SU-DHL-6 (cell line): ENCODE results near the gene NEGR1.

ENCODE experiments used
- H2AFZ ChIP-seq: fragments of 200-600 bp; sonication (generic); 2 replicates; pipeline ENCODE4 v1.6.1; 2014; ENCODE audit warnings: low read depth, mild to moderate bottlenecking, moderate library complexity, mixed read lengths, antibody characterized with exemption, low read length; ENCODE audit not compliant: severe bottlenecking
- H3F3A ChIP-seq: fragments of 200-600 bp; shearing (Covaris generic); 2 replicates; pipeline ENCODE4 v1.6.0; 2016; ENCODE audit warnings: antibody characterized with exemption, mild to moderate bottlenecking; ENCODE audit not compliant: insufficient read depth
- H3K27ac ChIP-seq: fragments of 200-600 bp; sonication (generic); 2 replicates; pipeline ENCODE4 v1.5.1; 2016; ENCODE audit warnings: low read depth, mild to moderate bottlenecking, low read length, moderate library complexity, mixed read lengths
- H3K27me3 ChIP-seq: fragments of 200-600 bp; sonication (generic), shearing (Covaris generic); 2 replicates; pipeline ENCODE4 v1.6.0; 2014; ENCODE audit warnings: mild to moderate bottlenecking, low read length
- H3K36me3 ChIP-seq: fragments of 200-600 bp; sonication (generic); 2 replicates; pipeline ENCODE4 v1.6.1; 2014; ENCODE audit warnings: mild to moderate bottlenecking, low read length, mixed read lengths
- H3K4me2 ChIP-seq: fragments of 300-600, 200-600 bp; shearing (Covaris generic), sonication (generic); 2 replicates; pipeline ENCODE4 v1.6.0; 2014; ENCODE audit warnings: low read length, low read depth, mild to moderate bottlenecking; ENCODE audit not compliant: poor library complexity, severe bottlenecking
- H3K4me3 ChIP-seq: fragments of 200-600 bp; sonication (generic); 2 replicates; pipeline ENCODE4 v1.5.1; 2014; ENCODE audit warnings: antibody characterized with exemption, low read length, mild to moderate bottlenecking, mixed read lengths; ENCODE audit not compliant: insufficient read depth, poor library complexity, severe bottlenecking
- H3K79me2 ChIP-seq: fragments of 200-600 bp; sonication (generic); 2 replicates; pipeline ENCODE4 v1.6.1; 2014; ENCODE audit warnings: mild to moderate bottlenecking, low read length, moderate library complexity; ENCODE audit not compliant: insufficient read depth
- H3K9ac ChIP-seq: fragments of 200-600 bp; sonication (generic); 2 replicates; pipeline ENCODE4 v1.7.0; 2014; ENCODE audit warnings: mild to moderate bottlenecking, low read length
- H3K9me2 ChIP-seq: fragments of 200-600 bp; sonication (generic); replicated peaks from 2 replicates; pipeline ENCODE4 v1.6.1; 2014; ENCODE audit warnings: low read length; ENCODE audit not compliant: insufficient read depth
- H3K9me3 ChIP-seq: fragments of 200-600 bp; sonication (generic); 2 replicates; pipeline ENCODE4 v1.6.1; 2014; ENCODE audit warnings: low read length, mixed read lengths; ENCODE audit not compliant: insufficient read depth
- H4K20me1 ChIP-seq: fragments of 200-600 bp; sonication (generic); 2 replicates; pipeline ENCODE4 v1.6.1; 2014; ENCODE audit warnings: low read depth, mild to moderate bottlenecking, antibody characterized with exemption, low read length, moderate library complexity, mixed read lengths
- EZH2phosphoT487 ChIP-seq: fragments of 200-600 bp; sonication (generic), shearing (Covaris generic); conservative IDR thresholded peaks from 2 replicates; pipeline ENCODE4 v1.6.1; 2018; ENCODE audit warnings: mild to moderate bottlenecking, antibody characterized with exemption, low read length, moderate library complexity, mixed read lengths
- TF ChIP-seq, protein P1 (sequence below): fragments of 200-600 bp; sonication (generic); IDR thresholded peaks from one replicate; pipeline ENCODE4 v1.5.1; 2017; ENCODE audit warnings: antibody characterized with exemption, mild to moderate bottlenecking, low read length, moderate library complexity; ENCODE audit not compliant: insufficient read depth, poor library complexity, severe bottlenecking

Gene NEGR1

GRCh38 chr1:71695821-71696220 is 586.5 kb downstream of the NEGR1 start:
- no peaks in the 10 kb centered on the region for H3K9me2 ChIP-seq
- H2AFZ ChIP-seq = no peak overlapping the region
- H4K20me1 ChIP-seq = no peaks in the 10 kb centered on the region
- H3K9ac ChIP-seq = no peak overlapping the region
- no peaks in the 10 kb centered on the region for H3K36me3 ChIP-seq
- no peaks in the 10 kb centered on the region for H3K27me3 ChIP-seq
- TF ChIP-seq, protein P1, sequence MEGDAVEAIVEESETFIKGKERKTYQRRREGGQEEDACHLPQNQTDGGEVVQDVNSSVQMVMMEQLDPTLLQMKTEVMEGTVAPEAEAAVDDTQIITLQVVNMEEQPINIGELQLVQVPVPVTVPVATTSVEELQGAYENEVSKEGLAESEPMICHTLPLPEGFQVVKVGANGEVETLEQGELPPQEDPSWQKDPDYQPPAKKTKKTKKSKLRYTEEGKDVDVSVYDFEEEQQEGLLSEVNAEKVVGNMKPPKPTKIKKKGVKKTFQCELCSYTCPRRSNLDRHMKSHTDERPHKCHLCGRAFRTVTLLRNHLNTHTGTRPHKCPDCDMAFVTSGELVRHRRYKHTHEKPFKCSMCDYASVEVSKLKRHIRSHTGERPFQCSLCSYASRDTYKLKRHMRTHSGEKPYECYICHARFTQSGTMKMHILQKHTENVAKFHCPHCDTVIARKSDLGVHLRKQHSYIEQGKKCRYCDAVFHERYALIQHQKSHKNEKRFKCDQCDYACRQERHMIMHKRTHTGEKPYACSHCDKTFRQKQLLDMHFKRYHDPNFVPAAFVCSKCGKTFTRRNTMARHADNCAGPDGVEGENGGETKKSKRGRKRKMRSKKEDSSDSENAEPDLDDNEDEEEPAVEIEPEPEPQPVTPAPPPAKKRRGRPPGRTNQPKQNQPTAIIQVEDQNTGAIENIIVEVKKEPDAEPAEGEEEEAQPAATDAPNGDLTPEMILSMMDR = no peak
- no peak for TF ChIP-seq EZH2phosphoT487
- no peaks in the 10 kb centered on the region for H3F3A ChIP-seq
- H3K4me2 ChIP-seq = no peak overlapping the region
- H3K27ac ChIP-seq = no peak overlapping the region
- no peak overlapping the region for H3K4me3 ChIP-seq
- H3K9me3 ChIP-seq = no peaks in the 10 kb centered on the region
- no peaks in the 10 kb centered on the region for H3K79me2 ChIP-seq

- Histone ChIP-seq H3K9me2 (no peaks in the 10 kb centered on the region), H3K27me3 (no peaks in the 10 kb centered on the region), H3K9ac (no peak overlapping the region), H3K4me2 (no peak overlapping the region), H3F3A (no peaks in the 10 kb centered on the region), H2AFZ (no peak overlapping the region), H3K79me2 (no peaks in the 10 kb centered on the region), H4K20me1 (no peaks in the 10 kb centered on the region), H3K27ac (no peak overlapping the region), H3K4me3 (no peak overlapping the region), H3K9me3 (no peaks in the 10 kb centered on the region), H3K36me3 (no peaks in the 10 kb centered on the region)
- TF ChIP-seq, protein P1 = no peak
- no peak for TF ChIP-seq EZH2phosphoT487
Observed at GRCh38 chr1:71695084-71695483, 587.3 kb downstream of the NEGR1 start.

GRCh38 chr1:71693581-71693980 is 588.8 kb downstream of the NEGR1 start:
- H3F3A ChIP-seq = no peaks in the 10 kb centered on the region
- H3K36me3 ChIP-seq = no peaks in the 10 kb centered on the region
- TF ChIP-seq, protein P1 = no peak
- no peak for TF ChIP-seq EZH2phosphoT487
- H4K20me1 ChIP-seq = no peaks in the 10 kb centered on the region
- no peak overlapping the region for H3K27ac ChIP-seq
- no peaks in the 10 kb centered on the region for H3K79me2 ChIP-seq
- H3K4me3 ChIP-seq = no peak overlapping the region
- H3K27me3 ChIP-seq = no peaks in the 10 kb centered on the region
- H3K9ac ChIP-seq = no peak overlapping the region
- H3K9me3 ChIP-seq = no peaks in the 10 kb centered on the region
- H3K4me2 ChIP-seq = no peak overlapping the region
- no peaks in the 10 kb centered on the region for H3K9me2 ChIP-seq
- no peak overlapping the region for H2AFZ ChIP-seq

DNA sequence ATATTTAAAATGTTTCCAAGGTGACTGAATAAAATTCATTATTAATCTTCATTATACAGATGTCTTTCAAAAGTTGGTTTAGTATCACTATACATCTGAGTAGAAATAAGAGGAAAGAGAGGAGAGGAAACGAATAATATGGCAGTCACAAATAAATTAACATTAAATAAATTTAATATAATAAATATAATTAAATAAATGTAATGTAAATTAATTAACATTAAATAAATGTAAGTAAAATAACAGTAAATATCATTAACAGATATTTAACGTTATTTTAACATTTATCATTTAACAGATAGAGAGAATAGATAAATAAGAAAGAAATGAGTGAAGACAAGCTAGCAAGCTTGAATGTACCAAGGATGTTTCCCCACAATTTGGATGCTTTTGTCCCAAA is 592.7 kb downstream of the NEGR1 start:
- no peak overlapping the region for H3K4me2 ChIP-seq
- no peaks in the 10 kb centered on the region for H3K79me2 ChIP-seq
- no peaks in the 10 kb centered on the region for H3K9me3 ChIP-seq
- no peak overlapping the region for H3K4me3 ChIP-seq
- TF ChIP-seq, protein P1 = no peak
- TF ChIP-seq EZH2phosphoT487 = no peak
- no peaks in the 10 kb centered on the region for H3K36me3 ChIP-seq
- H3K27me3 ChIP-seq = no peaks in the 10 kb centered on the region
- H2AFZ ChIP-seq = no peak overlapping the region
- no peak overlapping the region for H3K27ac ChIP-seq
- H3K9me2 ChIP-seq = no peaks in the 10 kb centered on the region
- no peaks in the 10 kb centered on the region for H4K20me1 ChIP-seq
- H3F3A ChIP-seq = no peaks in the 10 kb centered on the region
- H3K9ac ChIP-seq = no peak overlapping the region
